GM18520 (cell line): Measurements from ENCODE around the gene HAPLN2.
"Not testable (repeated sequence)": the region's sequence is repeated elsewhere in the genome, so short reads cannot be mapped to it uniquely, and the experiment has no call there.

Experiments used
- ATAC-seq: cut with Tn5 transposase; IDR thresholded peaks from one replicate; pipeline ENCODE4 v1.9.1; 2021; ENCODE audit not compliant: unreplicated experiment

HAPLN2 gene

GRCh38 chr1:156618853-156619581, at the start of gene HAPLN2:
Gene HAPLN2 (plus strand): TSS chr1:156619415. CDS start chr1:156623491, 4,076 bp downstream.
- no peak for ATAC-seq

- ATAC-seq: no peak
Observed at GRCh38 chr1:156571261-156571852, 47.9 kb upstream of the HAPLN2 start.

- peak; percentile 52 for ATAC-seq
Observed at GRCh38 chr1:156571919-156572662, 47.1 kb upstream of the HAPLN2 start, which contains the start of gene IQGAP3. Gene IQGAP3 (minus strand): TSS chr1:156572565. CDS start chr1:156572529, 36 bp downstream.

- no peak for ATAC-seq
Observed at GRCh38 chr1:156572663-156573018, 46.6 kb upstream of the HAPLN2 start.

- ATAC-seq: no peak
Observed at GRCh38 chr1:156574039-156574633, 45.1 kb upstream of the HAPLN2 start.

GRCh38 chr1:156577550-156577949, 41.7 kb upstream of the HAPLN2 start:
- ATAC-seq: no peak

GRCh38 chr1:156578055-156578454, 41.2 kb upstream of the HAPLN2 start:
- ATAC-seq: no peak

GRCh38 chr1:156579472-156579871, 39.7 kb upstream of the HAPLN2 start, which contains the start of gene TTC24:
Gene TTC24 (plus strand): TSS chr1:156579723. CDS start chr1:156581365, 1,642 bp downstream.
- no peak for ATAC-seq

GRCh38 chr1:156581661-156582387, 37.4 kb upstream of the HAPLN2 start:
- no peak for ATAC-seq

- ATAC-seq: no peak
Observed at GRCh38 chr1:156582388-156583017, 36.7 kb upstream of the HAPLN2 start.

- no peak for ATAC-seq
Observed at GRCh38 chr1:156583821-156584622, 35.2 kb upstream of the HAPLN2 start.

GRCh38 chr1:156584813-156585212, 34.4 kb upstream of the HAPLN2 start:
- ATAC-seq: no peak

- ATAC-seq: no peak
Observed at GRCh38 chr1:156586323-156586722, 32.9 kb upstream of the HAPLN2 start.

GRCh38 chr1:156586892-156587477, 32.2 kb upstream of the HAPLN2 start:
- no peak for ATAC-seq

- not testable (repeated sequence) for ATAC-seq
Observed at GRCh38 chr1:156587927-156588326, 31.3 kb upstream of the HAPLN2 start.

GRCh38 chr1:156589546-156589945, 29.7 kb upstream of the HAPLN2 start:
- no peak for ATAC-seq

- no peak for ATAC-seq
Observed at GRCh38 chr1:156590326-156591180, 28.7 kb upstream of the HAPLN2 start.

- no peak for ATAC-seq
Observed at GRCh38 chr1:156591181-156591431, 28.1 kb upstream of the HAPLN2 start.
